Ammon's horn (tissue), 1 donor: Measurements from ENCODE around the gene AOC2.
"Not testable (repeated sequence)": the region's sequence is repeated elsewhere in the genome, so short reads cannot be mapped to it uniquely, and the experiment has no call there.

Experiments
- DNase-seq: peaks from one replicate; pipeline ENCODE4 v3.0.0-alpha.2; 2016; ENCODE audit warnings: low spot score

The AOC2 gene

DNA sequence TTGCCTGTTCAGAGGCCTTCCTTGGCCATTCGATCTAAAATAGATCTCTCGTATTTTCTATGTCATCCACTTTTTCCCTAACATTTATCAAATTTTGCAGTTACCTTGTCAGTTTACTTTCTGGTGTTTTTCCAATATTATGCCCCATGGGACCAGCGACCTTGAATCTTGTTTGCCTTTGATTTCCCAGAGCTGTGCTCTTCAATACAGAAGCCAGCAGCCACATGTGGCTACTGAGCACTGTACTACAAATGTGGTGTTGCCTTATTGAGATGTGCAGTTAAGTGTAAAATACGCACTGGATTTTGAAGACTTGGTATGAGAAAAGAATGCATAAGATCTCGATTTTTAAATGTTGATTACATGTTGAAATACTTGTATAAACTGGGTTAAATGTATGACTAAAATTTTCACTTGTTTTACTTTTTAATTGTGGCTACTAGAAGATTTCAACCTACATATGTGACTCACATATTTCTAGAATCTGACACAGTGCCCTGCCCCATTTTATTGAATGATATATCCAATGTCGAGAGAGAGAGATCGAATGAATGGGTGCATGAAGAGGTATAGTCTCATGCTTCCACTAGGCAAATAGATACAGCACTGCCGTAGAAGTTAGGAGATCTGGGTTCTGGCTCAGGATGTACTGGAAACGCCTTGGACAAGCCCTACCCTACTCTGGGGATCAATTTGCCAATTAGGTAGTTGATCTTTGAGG lies 12.0 kb upstream of the AOC2 start:
- DNase-seq, result no peak

DNA sequence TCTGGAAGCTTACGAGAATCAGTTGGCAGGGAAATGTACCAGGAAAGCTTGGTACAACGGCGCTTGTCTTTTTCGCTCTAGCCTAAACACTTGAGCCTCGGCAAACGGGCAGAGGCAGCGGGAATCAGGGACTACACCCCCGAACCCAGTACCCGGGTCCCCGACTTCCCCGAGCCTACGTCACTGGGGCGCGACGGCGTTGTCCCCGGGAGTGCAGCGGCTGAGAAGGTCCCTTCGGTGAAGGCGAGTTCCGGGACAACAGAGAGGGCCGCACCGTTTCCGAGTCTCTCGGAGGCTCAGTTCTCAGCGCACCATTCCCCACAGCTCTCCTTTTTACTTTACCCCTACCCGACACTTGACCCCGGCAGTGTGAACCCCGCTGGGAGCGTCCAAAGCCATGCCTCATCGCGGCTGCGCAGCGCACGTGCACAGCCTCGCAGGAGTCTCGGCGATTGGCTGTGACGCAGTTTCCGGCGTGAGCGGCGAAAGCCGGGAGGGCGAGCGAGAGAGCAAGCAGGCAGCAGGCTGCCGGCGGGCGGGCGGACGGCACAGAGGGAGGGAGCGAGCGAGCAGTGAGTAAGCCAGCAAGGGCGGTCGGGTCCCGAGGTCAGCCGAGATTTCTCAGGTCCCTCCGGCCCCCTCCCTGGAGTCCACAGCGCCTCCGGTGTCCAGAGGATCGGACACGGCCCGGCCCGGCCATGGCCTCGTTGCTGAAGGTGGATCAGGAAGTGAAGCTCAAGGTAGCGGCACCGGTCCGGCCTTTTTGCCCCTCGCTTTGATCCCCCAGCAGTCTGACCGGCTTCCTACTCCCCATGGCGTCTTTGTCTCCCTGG lies 11.2 kb upstream of the AOC2 start, which contains the start of gene PSME3:
Gene PSME3, plus strand, starts transcription at position 464 of the 833 bp plus-strand sequence. Its CDS starts 235 bp downstream, at position 699.
- peak; percentile 91 for DNase-seq

DNA sequence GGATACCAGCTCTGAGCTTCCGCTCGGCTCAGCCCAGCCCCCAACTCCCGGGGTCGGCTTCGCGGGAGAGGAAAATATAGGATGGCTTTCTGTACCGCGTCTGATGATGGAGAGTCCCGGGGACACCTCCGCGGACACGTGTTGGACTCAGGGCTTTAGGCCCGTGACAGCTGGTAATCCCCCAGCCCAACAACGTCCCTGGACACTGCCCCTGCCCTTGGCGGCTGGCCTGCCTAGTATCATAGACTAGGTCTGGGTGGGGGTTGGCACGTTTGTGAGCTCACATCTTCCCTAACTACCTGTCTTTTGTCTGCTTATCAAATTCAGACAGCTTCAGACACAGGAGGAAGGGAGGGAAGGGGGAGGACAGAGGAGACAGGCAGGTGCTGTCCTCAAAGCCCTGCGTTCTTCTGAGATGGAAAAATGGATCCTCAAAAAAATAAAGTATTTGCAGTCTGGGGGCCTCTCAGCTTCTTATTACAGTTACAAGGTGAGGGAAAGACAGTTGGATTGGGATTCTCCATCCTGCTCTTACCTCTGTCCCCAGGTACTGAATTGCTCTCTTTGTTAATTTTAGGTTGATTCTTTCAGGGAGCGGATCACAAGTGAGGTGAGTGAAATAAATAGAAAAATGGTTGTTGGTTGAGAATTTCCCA lies 10.5 kb upstream of the AOC2 start:
- no peak for DNase-seq

DNA sequence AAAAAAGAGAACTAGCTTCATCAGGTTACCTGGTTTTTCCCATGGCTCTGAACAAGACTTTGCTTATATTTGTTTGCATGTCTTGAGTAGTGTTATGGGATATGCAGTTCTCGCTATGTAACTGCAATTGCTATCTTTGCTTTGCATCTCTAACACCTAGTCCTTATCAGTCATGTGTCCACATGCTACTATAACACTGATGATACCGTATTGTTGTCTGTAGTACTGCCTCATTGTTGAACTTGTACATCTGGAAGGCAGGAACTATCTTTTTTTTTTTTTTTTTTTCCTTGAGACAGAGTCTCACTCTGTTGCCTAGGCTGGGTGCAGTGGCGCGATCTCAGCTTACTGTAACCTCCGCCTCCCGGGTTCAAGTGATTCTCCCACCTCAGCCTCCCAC lies 8.6 kb upstream of the AOC2 start:
- DNase-seq, result no peak

DNA sequence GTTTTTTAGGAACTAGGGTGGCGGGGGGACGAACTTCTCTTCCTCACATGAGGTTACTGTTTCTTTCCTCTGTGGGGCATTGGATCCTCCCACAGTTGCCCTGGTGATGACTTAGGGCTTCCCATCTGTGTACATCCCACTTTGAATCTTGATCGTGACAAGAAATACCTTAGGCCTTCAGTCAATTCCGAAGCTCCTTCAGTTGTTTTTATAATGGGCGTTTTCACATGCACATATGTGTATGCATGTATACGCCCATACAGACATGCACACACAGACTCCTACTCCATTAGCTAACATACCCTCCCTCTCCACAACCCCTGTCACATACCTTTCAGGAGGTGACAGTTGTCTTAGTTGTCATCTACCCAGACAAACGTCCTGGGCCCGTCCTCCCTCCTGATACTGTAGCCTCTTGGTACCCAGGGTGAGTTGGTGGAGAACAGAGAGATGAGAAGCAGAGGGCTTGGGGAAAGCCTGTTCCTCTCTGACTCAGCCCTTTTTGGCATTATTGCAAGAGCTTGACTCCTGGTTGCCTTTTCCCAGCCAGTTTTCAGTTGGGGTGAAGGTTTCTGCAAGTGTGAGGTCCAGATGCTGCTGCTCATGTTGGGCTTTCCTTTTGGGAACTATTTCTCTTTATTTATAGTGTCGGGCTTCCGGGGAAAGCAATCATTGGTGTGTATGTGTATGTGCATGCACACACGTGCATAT lies 2.2 kb upstream of the AOC2 start:
- no peak for DNase-seq

DNA sequence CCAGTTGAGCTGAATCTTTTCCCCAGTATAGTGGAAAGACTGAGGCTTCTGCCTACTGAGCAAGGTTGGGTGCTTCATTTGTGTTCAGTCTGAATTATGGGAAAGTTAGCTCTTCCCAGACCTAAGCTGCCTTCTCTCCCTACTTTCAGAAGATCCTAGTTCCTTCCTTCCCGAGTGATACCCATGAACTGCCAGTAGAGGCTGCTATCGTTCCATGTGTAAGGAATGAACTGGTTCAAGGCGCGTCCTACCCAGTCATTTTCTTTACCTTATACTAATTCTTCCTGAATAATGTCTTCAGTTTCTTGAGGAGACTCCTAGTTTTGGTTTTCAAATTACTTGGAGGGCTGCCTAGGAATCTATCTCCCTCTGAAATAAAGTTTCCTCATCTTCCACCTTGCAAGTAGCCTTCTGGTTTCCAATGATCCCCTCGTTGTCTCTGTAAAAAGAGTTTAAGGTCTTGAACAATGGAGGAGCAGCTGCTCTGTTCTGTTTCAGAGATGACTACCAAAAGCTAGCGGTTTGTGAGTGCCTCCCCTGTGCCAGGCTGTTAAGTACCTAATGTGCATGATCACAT lies 934 bp upstream of the AOC2 start:
- DNase-seq, result peak; percentile 81

DNA sequence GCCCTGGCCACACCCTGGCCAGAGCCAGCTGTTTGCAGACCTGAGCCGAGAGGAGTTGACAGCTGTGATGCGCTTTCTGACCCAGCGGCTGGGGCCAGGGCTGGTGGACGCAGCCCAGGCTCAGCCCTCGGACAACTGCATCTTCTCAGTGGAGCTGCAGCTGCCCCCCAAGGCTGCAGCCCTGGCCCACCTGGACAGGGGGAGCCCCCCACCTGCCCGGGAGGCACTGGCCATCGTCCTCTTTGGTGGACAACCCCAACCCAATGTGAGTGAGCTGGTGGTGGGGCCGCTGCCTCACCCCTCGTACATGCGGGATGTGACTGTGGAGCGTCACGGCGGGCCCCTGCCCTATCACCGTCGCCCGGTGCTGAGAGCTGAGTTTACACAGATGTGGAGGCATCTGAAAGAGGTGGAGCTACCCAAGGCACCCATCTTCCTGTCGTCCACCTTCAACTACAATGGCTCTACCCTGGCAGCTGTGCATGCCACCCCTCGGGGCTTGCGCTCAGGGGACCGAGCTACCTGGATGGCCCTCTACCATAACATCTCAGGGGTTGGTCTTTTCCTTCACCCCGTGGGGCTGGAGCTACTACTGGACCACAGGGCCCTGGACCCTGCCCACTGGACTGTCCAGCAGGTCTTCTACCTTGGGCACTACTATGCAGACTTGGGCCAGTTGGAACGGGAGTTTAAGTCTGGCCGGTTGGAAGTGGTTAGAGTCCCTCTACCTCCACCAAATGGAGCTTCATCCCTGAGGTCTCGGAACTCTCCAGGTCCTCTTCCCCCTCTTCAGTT lies 578 bp downstream of the AOC2 start:
- no peak for DNase-seq

DNA sequence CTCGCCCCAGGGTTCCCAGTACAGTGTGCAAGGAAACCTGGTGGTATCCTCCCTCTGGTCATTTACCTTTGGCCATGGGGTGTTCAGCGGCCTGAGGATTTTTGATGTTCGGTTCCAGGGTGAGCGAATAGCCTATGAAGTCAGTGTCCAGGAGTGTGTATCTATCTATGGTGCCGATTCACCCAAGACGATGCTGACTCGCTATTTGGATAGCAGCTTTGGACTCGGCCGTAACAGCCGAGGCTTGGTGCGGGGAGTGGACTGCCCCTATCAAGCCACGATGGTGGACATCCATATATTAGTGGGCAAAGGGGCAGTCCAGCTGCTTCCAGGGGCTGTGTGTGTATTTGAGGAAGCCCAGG lies 1.2 kb downstream of the AOC2 start:
- no peak for DNase-seq

DNA sequence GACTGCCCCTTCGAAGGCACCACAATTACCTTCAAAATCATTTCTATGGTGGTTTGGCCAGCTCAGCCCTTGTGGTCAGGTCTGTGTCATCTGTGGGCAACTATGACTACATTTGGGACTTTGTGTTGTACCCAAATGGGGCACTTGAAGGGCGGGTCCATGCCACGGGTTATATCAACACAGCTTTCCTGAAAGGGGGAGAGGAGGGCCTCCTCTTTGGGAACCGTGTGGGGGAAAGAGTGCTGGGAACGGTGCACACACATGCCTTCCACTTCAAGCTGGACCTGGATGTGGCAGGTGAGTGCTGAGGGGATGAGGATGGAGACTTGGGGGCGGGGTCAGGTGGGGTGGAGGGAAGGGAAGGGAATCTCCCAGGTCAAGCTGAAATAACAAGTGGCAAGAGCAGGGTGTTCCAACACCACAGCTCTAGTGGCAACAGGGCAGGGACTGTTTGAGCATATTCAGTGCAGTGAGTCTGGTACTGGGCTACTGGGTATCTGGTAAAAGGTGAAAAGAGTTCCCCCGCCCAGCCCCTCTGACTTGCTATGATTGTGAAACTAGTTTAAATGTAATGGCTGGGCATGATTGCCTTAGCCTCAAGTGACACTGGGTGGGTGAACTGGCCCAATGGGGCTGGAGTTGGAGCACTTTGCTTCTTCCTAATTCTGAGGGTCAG lies 1.7 kb downstream of the AOC2 start:
- no peak for DNase-seq

DNA sequence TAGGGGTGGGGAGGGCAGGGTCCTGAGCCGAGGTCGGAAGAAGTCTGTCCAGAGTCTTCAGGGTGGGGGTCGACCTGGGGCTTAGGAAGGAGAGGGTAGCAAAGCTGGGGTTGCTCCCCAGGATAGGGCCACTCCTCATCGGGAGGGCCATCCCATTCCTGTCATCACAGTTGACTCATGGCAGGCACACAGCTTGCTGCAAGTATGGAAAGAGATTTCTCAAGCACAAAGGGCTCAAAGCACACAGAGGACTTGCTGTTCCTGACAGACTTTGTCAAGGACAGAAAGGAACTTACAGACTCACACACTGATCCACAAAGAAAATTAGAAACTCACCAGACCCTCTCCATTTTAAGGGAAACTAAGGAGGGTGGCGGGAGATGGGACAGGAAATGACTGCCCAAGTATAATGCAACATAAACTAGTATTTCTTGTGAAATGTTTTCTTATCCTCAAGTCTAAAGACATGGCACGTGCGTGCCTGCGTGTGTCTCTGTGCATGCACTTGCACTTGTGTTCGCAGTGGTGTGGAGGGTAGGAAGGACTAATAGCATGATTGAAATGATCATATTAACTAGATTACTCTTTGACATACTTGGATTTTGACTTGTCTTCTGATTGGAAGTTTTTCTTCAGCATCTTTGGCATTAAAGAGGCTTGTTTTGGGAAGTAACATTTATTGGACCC lies 2.4 kb downstream of the AOC2 start:
- no peak for DNase-seq

DNA sequence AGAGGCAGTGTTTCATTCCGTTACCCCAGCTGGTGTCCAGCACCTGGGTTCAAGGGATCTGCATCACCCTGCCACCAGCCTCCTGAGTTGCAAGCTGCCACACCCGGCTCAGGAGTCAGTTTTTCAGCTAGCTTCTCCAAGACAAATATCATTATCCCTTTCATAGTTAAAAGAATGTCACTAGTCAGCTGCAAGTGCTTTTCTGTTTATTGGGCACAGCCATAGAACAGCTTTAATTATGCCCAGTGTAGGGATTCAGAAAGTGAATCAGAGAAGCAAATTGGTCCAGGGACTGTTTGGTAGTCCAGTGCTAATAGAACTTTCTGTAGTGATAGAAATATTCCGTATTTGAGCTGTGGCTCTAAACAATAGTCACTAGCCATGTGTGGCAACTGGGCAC lies 3.7 kb downstream of the AOC2 start:
- no peak for DNase-seq

DNA sequence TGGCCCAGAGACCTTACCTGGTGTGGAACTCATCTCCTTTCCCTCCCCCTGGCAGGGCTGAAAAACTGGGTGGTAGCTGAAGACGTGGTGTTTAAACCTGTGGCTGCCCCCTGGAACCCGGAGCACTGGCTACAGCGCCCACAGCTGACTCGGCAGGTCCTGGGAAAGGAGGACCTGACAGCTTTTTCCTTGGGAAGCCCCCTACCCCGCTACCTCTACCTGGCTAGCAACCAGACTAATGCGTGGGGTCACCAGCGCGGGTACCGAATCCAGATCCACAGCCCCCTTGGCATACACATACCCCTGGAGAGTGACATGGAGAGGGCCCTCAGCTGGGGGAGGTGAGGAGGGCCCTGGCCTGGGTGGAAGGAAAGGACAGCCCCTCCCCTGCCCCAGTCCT lies 4.7 kb downstream of the AOC2 start:
- no peak for DNase-seq

DNA sequence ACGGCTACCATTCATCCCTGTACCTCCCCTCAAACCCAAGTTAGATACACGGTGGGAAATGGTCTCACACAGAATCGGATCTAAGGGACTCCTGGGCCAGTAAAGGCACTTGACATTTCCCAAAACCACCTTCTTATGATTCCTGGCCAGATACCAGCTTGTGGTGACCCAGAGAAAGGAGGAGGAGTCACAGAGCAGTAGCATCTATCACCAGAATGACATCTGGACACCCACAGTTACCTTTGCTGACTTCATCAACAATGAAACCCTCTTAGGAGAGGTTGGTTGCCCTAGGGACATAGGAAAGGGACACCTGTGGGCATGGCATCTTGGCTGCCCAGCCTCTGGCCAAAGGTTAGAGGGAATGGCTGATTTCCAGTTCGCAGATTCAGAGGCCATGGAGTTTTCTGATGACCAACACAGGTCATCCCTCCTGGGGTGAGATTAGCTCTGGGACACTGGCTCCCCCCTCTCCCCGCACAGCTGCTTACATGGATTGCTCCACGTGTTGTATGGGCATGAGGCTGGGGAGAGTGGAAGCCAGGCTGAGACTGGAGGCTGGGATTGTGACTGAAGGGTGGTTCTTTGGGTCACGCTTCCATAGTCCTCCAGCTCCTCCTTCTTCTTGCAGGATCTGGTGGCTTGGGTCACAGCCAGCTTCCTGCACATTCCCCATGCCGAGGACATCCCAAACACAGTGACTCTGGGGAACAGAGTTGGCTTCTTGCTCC lies 5.2 kb downstream of the AOC2 start:
- DNase-seq, result no peak

DNA sequence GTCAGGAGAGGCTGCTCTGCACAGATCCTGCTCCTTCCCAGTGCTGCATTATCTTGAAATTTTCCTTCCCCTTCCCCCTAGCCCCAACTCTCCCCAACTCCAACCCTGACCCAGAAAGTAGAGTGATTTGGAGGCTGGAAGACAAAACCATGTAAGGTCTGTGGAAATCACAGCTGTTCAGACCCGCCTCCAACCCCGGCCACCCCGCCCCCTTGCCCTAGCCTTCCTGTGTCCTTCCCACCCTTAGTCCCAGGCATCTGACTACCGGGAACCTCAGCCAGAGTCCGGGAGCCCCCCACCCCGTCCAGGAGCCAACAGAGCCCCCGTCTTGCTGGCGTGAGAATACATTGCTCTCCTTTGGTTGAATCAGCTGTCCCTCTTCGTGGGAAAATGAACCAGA lies 6.6 kb downstream of the AOC2 start, which contains the start of gene AOC3:
Gene AOC3, plus strand, starts transcription at position 246 of the 400 bp plus-strand sequence. Its CDS starts 145 bp downstream, at position 391.
- DNase-seq, result no peak

DNA sequence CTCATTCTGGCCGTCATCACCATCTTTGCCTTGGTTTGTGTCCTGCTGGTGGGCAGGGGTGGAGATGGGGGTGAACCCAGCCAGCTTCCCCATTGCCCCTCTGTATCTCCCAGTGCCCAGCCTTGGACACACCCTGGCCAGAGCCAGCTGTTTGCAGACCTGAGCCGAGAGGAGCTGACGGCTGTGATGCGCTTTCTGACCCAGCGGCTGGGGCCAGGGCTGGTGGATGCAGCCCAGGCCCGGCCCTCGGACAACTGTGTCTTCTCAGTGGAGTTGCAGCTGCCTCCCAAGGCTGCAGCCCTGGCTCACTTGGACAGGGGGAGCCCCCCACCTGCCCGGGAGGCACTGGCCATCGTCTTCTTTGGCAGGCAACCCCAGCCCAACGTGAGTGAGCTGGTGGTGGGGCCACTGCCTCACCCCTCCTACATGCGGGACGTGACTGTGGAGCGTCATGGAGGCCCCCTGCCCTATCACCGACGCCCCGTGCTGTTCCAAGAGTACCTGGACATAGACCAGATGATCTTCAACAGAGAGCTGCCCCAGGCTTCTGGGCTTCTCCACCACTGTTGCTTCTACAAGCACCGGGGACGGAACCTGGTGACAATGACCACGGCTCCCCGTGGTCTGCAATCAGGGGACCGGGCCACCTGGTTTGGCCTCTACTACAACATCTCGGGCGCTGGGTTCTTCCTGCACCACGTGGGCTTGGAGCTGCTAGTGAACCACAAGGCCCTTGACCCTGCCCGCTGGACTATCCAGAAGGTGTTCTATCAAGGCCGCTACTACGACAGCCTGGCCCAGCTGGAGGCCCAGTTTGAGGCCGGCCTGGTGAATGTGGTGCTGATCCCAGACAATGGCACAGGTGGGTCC lies 7.2 kb downstream of the AOC2 start:
- DNase-seq, result not testable (repeated sequence)

DNA sequence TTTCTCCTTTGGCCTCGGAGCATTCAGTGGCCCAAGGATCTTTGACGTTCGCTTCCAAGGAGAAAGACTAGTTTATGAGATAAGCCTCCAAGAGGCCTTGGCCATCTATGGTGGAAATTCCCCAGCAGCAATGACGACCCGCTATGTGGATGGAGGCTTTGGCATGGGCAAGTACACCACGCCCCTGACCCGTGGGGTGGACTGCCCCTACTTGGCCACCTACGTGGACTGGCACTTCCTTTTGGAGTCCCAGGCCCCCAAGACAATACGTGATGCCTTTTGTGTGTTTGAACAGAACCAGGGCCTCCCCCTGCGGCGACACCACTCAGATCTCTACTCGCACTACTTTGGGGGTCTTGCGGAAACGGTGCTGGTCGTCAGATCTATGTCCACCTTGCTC lies 8.0 kb downstream of the AOC2 start:
- no peak for DNase-seq

DNA sequence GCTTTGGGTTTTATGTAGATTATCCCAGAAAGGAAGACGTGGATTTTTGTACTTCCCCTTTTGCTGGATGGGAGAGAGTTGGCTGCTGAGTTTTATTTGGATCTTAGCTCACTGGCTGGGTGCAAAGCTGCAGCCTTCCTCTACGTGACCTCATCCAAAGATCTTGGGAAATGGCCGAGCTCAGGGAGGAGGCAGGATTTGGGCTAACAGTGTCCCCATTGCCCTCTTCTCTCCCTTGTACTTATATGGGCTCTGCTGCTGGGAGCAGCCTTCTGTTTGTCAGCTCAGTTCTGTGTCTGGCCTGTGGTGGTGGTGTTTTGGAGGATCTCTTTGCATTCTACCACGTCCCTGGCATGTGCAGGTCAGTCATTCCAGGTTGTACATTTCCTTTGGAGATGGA lies 8.6 kb downstream of the AOC2 start:
- no peak for DNase-seq

DNA sequence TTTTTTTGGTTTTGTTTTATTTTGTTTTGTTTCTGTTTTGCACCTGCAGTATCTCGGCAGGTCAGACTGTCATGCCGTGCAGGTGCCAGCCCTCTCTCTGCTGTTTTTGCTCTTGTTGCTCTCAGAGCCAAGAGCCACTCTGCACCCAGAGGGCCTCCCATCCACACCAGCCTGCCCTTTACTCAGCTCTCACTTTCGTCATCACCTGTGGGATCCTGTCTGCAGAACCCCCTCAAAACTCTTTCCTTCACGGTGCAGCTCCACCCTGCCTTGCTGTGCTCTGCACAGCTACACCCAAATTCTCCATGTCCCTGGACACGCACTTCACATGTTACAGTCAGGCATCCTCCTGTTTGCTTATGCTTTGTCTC lies 9.2 kb downstream of the AOC2 start:
- DNase-seq, result no peak
